ENCODE results near the gene CTNND2. TPM values are rescaled to one million over a fixed set of nuclear protein-coding genes. Genes with fewer than 3 reads are reported as not detected.

CTNND2 gene
- total RNA-seq, 1 experiment from 2014 or later = not detected

GRCh38 chr5:11640158-11640873 lies 263.9 kb downstream of the CTNND2 start:
- intact Hi-C loops (cut with micrococcal nuclease; ENCODE audit: unreplicated experiment) = no loop called here
- H3K27me3 ChIP-seq (replicated peaks; ENCODE audit: insufficient read depth, low read depth, low read length, poor library complexity) = no peaks in the 10 kb centered on the region
- POLR2A ChIA-PET (ENCODE audit: low non-redundant PET) = no interaction called here
- DNase-seq (ENCODE audit: low spot score) = peak; percentile 1
- H3K9me3 ChIP-seq (ENCODE audit: low read depth, low read length, poor library complexity, severe bottlenecking) = no peaks in the 10 kb centered on the region
- CTCF ChIA-PET = no interaction called here
- H3K4me1 ChIP-seq (ENCODE audit: insufficient read depth, low read length, poor library complexity, severe bottlenecking) = no peaks in the 10 kb centered on the region
- no peak overlapping the region for H3K27ac ChIP-seq (ENCODE audit: low read depth, low read length, poor library complexity, severe bottlenecking)
- TF ChIP-seq, protein P1, sequence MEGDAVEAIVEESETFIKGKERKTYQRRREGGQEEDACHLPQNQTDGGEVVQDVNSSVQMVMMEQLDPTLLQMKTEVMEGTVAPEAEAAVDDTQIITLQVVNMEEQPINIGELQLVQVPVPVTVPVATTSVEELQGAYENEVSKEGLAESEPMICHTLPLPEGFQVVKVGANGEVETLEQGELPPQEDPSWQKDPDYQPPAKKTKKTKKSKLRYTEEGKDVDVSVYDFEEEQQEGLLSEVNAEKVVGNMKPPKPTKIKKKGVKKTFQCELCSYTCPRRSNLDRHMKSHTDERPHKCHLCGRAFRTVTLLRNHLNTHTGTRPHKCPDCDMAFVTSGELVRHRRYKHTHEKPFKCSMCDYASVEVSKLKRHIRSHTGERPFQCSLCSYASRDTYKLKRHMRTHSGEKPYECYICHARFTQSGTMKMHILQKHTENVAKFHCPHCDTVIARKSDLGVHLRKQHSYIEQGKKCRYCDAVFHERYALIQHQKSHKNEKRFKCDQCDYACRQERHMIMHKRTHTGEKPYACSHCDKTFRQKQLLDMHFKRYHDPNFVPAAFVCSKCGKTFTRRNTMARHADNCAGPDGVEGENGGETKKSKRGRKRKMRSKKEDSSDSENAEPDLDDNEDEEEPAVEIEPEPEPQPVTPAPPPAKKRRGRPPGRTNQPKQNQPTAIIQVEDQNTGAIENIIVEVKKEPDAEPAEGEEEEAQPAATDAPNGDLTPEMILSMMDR (conservative IDR thresholded peaks at IDR 0.05; ENCODE audit: low read depth, low read length) = no peak
- TF ChIP-seq EZH2 (IDR thresholded peaks at IDR 0.05; ENCODE audit: borderline replicate concordance, low read depth, low read length, poor library complexity, severe bottlenecking) = no peak
- BruUV-seq (replicated peaks) = no TSS peak
- no peaks in the 10 kb centered on the region for H3K36me3 ChIP-seq (ENCODE audit: insufficient read depth, low read length, poor library complexity, severe bottlenecking)
- no peak overlapping the region for H3K4me3 ChIP-seq (ENCODE audit: low read depth, low read length, poor library complexity, severe bottlenecking)

- intact Hi-C loops (cut with micrococcal nuclease; ENCODE audit: unreplicated experiment) = no loop called here
- H3K4me1 ChIP-seq (ENCODE audit: insufficient read depth, low read length, poor library complexity, severe bottlenecking) = no peaks in the 10 kb centered on the region
- H3K4me3 ChIP-seq (ENCODE audit: low read depth, low read length, poor library complexity, severe bottlenecking) = no peak overlapping the region
Measured at GRCh38 chr5:11622785-11623184, 281.5 kb downstream of the CTNND2 start.

GRCh38 chr5:11620172-11620571 lies 284.1 kb downstream of the CTNND2 start:
- Histone ChIP-seq H3K27ac (ENCODE audit: low read depth, low read length, poor library complexity, severe bottlenecking) (no peak overlapping the region), H3K36me3 (ENCODE audit: insufficient read depth, low read length, poor library complexity, severe bottlenecking) (no peaks in the 10 kb centered on the region), H3K4me1 (ENCODE audit: insufficient read depth, low read length, poor library complexity, severe bottlenecking) (no peaks in the 10 kb centered on the region), H3K27me3 (replicated peaks; ENCODE audit: insufficient read depth, low read depth, low read length, poor library complexity) (no peaks in the 10 kb centered on the region), H3K4me3 (ENCODE audit: low read depth, low read length, poor library complexity, severe bottlenecking) (no peak overlapping the region), H3K9me3 (ENCODE audit: low read depth, low read length, poor library complexity, severe bottlenecking) (peaks cover 4% of the 10 kb centered on the region)
- ChIA-PET POLR2A (ENCODE audit: low non-redundant PET) (no interaction called here), CTCF (no interaction called here)
- no TSS peak for BruUV-seq (replicated peaks)
- TF ChIP-seq, protein P1 (conservative IDR thresholded peaks at IDR 0.05; ENCODE audit: low read depth, low read length) = no peak
- no peak for TF ChIP-seq EZH2 (IDR thresholded peaks at IDR 0.05; ENCODE audit: borderline replicate concordance, low read depth, low read length, poor library complexity, severe bottlenecking)
- DNase-seq (ENCODE audit: low spot score) = no peak
- intact Hi-C loops (cut with micrococcal nuclease; ENCODE audit: unreplicated experiment) = no loop called here

More at GRCh38 chr5:11622785-11623184, 281.5 kb downstream of the CTNND2 start:
- Histone ChIP-seq H3K9me3 (ENCODE audit: low read depth, low read length, poor library complexity, severe bottlenecking) (peaks cover 2% of the 10 kb centered on the region), H3K27me3 (replicated peaks; ENCODE audit: insufficient read depth, low read depth, low read length, poor library complexity) (no peaks in the 10 kb centered on the region), H3K27ac (ENCODE audit: low read depth, low read length, poor library complexity, severe bottlenecking) (no peak overlapping the region), H3K36me3 (ENCODE audit: insufficient read depth, low read length, poor library complexity, severe bottlenecking) (no peaks in the 10 kb centered on the region)
- ChIA-PET POLR2A (ENCODE audit: low non-redundant PET) (no interaction called here), CTCF (no interaction called here)
- no TSS peak for BruUV-seq (replicated peaks)
- TF ChIP-seq, protein P1 (conservative IDR thresholded peaks at IDR 0.05; ENCODE audit: low read depth, low read length) = no peak
- TF ChIP-seq EZH2 (IDR thresholded peaks at IDR 0.05; ENCODE audit: borderline replicate concordance, low read depth, low read length, poor library complexity, severe bottlenecking) = no peak
- no peak for DNase-seq (ENCODE audit: low spot score)

Data from A673 (cell line).